HG03159 (cell line): Measurements from ENCODE around the gene ZNF70.

Experiments used
- ATAC-seq: cut with Tn5 transposase; IDR thresholded peaks from one replicate; pipeline ENCODE4 v1.9.1; 2021; ENCODE audit warnings: mild to moderate bottlenecking, moderate library complexity; ENCODE audit not compliant: unreplicated experiment

Gene ZNF70

DNA sequence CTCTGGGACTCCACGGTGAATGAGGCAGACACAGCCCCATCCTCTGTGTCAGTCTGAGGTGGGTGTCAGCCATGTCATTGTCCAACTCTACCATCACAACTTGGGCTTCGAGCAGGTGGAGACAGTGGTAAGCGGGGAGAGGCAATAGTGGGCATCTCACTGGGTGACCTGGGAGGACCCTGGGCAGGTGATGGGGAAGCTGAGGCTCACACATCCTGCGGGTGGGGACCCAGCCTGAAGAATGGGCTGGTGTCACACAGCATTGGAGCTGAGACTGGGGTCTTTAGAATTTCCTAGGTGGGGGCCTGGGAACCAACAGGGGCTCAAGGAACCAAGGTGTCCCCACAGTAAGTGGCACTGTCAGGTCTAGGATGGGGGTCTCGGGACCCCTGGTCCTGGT lies 28.8 kb upstream of the ZNF70 start:
- ATAC-seq = no peak

DNA sequence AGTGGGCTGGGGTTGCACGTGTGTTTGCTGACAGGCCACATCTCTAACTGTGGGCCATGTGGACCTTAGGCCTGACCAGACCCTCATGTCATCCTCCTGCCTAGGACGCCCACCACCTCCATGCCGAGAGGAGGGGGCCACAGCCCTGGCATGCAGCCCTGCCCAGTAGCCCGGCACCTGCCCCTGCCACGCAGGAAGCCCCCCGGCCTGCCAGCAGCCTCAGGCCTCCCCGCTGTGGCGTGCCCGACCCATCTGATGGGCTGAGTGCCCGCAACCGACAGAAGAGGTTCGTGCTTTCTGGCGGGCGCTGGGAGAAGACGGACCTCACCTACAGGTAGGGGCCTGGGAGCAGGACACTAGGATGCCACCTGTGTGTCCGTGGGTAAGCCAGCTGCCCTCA lies 28.2 kb upstream of the ZNF70 start:
- no peak for ATAC-seq

DNA sequence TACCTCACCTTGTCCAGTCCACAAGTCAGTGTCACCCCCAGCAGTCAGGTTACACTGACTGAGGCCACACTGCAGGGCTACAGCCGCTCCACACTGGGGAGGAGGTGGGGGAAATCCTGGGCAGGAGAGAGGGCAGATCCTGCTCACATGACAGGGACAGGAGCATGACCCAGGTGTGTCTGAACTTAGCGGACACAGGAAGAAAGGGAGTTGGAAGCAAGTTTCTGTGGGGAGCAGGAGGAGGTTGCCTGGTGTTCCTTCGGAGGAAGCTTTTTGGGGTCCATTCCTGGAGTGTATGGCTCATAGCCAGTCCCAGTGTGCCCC lies 27.6 kb upstream of the ZNF70 start:
- no peak for ATAC-seq

DNA sequence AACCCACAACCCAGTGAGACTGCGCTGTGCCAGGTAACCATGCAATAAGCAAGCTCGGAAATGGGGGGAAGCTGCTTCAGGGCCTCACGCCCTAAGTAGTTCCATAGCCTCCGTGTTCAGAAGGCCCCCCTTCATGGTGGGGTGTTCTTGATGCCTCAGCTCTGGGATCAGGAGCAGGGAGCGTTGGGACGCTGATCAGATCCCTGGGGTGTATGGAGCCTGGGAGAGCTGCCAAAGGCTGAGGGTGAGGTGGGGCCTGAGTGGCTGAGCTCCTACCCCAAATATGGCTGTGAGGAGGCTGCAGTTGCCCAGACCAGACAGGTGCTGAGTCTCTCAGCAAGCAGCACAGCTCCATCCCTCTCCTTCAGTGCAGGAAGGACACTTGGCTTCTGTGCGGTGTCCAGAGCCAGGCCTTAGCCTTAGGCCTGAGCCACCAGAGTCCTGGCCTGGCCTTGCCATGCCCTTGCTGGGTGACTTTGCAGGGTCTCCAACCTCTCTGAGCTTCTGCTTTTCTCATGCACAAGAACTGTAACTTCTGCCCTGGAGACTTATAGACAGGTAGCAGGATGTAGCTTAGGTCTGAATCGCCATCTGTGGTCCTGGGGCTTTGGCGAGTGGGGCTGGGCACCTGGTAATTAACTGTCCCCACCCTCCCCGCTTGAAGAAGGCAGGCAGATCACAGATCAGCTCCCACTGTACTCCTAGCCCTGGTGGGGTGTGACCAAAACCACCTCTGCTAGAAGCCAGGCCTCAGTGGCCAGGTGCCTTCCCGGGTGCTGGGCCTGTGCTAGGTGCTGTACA lies 27.1 kb upstream of the ZNF70 start:
- no peak for ATAC-seq

DNA sequence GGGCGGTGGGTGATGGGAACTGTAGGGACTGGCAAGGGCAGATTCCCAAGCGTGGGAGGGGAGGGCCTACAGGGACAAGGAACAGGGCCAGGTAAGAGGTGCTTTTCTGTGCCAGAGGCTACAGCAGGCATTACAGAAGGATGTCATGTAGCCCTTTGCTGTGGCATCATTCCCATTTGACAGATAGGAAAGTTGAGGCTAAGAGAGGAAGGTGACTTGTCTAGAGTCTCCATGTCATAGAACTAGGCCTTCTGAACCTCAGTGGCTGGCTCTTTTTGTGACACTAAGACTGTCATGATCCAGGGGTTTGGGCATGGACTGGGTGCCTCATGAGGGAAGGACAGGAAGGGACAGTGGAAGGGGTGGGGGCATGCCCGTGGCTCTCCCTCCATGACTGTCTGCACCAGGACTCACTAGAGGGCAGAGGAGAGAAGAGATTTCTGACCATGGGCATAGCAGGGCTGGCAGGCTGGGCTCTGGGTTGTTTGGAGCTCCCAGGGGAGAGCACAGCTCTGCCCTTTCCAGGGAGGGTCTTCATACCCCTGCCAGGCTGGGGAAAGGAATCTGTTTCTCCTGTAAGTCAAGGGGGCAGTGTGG lies 25.0 kb upstream of the ZNF70 start:
- ATAC-seq = no peak

DNA sequence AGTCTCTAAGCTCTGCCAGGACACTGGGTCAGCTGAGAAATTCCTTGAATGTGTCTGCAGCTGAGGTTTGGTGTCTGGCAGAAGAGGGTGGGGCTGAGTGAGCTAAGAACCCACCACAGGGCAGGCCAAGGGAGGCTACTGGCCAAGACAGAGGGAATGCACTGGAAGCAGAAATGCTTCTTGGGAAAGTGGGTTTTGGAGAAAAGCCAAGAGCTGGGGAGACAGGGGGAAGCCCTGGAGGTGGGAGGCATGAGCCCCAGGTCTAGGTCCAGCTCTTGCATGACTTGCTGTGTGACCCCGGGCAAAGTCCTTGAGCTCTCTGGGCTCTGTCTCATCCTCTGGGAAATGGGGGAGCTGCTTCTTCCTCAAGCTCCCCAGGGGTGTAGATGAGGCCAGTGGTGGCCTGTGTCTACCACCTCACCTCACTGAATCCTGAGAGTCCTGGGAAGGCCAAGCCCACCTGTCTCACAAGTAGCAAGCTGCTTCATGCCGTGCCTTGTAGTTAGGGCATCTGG lies 24.1 kb upstream of the ZNF70 start:
- no peak for ATAC-seq

DNA sequence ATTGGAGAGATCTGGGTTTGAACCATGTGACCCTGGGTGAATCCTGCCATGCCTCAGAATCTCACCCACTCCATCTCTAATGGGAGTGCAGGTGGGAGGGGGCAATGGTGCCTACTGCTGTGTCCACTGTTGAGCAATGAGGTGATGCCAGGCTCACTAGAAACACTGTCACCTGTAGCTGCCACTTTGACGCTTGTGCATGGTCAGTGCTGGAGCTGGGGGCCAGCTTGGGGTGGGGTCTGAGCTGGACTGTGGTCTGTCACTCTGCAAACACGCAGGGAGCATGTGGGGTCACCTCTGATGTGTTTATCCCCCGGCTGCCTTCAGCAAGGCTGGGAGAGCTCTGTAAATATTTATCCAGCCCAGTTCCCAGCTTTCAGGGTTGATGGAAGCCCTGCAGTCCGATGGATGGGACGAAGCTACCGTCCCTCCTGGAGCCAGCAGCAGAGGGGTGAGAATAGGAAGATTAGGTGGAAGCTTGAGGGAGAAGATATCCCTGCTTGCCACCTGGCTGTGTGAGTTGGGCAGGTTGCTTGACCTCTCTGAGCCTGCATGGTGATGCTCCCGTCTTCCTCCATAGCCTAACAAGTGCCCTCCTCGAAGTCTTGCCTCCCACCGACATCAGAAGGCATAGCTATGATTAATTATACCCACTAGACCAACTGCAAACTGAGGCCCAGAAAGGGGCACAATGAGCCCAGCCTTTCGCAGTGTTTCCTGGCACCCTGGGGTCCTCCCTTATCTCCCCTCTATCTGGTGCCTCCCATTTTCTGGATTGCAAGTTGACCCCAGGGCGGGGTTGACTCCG lies 23.4 kb upstream of the ZNF70 start:
- no peak for ATAC-seq

DNA sequence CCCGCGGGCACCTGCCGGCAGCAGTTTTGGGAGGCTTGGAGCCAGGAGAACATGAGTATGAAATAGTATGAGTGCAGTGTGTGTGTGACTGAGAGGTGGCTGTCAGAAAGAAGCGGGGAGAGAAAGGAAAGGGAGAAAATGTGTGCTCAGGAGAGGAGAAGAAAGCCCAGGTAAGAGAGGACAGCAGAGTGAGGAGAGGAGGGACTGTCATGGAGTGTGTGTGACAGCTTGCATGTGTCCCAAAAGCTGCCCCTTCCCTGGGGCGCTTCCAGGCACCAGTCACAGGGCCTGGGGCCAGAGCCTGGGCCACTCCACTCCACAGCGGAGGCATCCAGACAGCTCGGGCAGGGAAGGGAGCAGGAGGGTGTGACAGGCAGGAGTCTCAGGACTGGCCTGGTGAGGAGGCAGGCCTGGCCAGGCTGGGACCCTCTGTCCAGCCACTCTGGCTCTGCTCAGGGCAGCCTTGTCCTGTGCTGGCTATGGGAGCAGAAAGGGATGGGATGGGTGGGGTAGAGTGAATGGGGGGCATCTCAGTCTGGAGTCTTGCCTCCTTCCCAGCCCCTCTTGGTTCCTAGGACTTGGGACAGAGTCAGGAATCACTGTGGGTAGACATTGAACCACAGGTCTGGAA lies 22.7 kb upstream of the ZNF70 start:
- ATAC-seq = no peak

DNA sequence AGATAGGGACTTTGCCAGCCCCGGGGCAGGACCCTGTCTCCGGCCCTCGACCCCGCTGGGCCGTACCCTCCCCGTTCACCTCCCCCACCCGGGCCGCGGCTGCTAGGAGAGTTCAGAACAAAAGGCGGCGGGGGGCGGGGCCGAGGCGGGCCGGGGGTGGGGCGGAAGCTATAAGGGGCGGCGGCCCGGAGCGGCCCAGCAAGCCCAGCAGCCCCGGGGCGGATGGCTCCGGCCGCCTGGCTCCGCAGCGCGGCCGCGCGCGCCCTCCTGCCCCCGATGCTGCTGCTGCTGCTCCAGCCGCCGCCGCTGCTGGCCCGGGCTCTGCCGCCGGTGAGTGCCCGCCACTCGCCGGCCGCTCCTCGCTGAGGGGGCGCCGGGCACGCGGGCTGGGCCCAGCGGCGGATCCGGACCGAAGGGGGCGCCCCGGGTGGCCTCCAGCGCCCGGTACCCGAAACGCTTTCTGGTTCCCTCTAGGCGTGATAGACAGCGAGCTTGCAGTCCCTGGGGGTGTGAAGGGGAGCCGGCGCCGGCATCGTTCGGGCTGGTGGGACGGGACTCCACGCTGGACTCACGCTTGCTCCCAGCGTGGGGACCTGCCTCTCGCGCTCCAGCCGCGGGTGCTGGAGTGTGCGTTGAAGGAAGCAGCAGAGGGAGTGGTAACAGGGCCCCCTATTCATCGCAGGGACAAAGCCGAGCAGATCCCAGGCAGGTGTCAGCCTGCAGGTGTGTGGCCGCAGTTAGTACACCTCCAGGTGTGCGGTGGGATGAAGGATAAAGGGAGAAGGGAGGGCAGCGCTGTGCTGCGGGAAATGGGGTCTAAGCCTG lies 21.9 kb upstream of the ZNF70 start, which contains the start of gene MMP11:
MMP11 (plus strand) TSS at position 201 of the 825 bp plus-strand sequence; CDS start at position 223, 22 bp downstream.
- ATAC-seq = no peak

DNA sequence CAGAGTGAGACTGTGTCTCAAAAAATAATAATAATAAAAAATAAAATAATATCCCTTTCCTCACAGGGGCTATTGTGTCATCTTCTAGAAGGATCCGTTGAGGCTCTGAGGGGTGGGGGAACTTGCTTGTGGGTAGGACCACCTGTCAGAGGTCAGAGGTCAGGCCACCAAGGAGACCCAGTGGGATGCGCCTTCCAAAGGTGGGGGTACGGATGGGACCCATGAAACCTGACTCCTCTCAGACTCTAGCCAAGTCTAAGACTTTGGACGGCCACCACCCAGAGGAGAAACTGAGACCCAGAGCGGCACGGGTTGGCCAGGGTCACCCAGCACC lies 21.4 kb upstream of the ZNF70 start:
- no peak for ATAC-seq

DNA sequence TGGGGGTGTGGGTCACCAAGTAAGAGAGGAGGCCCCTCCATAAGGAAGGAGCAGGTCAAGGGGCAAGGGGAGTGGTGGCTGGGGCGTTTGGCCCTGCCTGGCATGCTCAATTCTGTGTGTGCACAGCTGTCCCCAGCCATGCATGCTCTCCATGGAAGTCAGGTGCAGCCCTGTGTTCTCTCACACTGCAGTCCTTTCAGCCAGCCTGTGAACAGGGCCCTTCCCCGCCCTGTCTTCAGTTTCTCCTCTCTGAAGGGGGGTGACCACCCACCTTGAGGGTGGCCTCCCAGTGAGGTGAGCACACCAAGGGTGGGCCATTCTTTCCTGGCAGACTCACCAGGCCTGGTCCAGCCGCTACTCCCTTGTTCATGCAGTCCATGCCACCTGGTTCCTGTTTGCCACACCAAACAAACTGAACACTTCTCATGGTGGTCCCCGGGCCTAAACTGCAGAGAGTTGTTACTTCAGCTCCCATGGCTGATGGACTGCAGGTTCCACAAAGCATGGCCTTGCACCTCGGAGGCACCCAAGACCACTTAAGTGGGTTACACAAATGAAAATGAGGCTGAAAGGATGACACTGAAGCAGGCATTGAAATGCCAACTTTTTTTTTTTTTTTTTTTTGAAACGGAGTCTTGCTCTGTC lies 18.5 kb upstream of the ZNF70 start:
- no peak for ATAC-seq

DNA sequence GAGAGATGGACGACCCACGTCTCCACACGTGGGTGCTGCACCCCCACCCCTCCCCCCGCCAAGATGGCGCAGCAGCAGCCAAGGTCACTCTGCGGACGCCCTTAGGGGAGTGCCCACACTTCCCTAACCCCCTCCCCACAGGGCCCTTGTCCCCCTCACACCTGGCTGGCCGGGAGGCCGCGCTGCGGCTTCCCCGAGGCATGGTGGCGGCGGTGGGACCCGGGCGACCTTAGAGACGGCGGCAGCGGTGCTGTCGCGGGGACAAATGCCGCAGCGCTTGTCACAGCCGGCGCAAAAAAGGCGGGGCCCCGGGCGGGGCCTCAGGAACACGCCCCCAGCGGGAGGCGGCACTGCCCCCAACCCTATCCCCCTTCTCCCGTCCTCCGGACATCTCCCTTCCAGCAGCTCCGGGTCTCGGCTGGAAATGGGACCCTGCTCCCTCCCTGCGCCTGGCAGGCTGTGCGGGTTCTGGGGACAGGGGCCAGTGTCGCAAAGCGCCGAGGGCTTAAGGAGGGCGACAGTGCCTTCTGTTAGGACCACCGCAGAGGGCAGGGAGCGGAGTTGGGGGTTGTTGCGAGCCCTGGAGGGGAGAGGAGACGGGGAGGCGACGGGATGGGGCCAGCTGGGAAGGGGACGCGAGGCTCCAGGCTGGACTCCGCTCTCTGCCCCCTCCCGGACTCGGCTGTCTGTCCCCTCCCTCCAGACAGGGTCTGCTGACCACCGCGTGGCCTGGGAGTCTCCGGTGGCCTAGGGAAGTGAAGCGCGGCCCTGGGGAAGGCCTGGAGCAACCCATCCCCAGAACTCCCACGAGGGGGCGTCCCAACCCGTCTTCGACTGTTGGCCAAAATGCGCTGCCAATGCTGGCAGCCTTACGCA lies 17.0 kb upstream of the ZNF70 start, which contains the start of gene CHCHD10:
CHCHD10 (minus strand) TSS at position 300 of the 876 bp plus-strand sequence; CDS start at position 202, 98 bp downstream.
- ATAC-seq = peak; percentile 56

DNA sequence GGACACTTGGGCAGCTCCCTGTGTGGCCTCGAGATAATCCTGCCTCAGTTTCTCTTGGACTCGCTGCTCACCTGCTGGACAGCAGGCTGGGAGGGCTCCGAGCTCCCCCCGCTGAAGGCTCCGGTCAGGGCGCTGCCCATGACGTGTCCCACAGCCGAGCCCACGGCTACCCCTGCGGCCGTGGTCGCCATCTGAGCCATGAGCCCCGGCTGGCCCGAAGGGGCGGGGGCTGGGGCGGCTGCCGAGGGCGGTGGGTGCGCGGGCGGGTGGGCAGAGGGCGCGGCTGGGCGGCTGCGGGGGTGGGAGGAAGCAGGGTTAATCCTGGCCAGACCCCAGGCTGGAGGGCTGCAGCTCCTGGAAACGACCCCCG lies 16.4 kb upstream of the ZNF70 start:
- no peak for ATAC-seq

DNA sequence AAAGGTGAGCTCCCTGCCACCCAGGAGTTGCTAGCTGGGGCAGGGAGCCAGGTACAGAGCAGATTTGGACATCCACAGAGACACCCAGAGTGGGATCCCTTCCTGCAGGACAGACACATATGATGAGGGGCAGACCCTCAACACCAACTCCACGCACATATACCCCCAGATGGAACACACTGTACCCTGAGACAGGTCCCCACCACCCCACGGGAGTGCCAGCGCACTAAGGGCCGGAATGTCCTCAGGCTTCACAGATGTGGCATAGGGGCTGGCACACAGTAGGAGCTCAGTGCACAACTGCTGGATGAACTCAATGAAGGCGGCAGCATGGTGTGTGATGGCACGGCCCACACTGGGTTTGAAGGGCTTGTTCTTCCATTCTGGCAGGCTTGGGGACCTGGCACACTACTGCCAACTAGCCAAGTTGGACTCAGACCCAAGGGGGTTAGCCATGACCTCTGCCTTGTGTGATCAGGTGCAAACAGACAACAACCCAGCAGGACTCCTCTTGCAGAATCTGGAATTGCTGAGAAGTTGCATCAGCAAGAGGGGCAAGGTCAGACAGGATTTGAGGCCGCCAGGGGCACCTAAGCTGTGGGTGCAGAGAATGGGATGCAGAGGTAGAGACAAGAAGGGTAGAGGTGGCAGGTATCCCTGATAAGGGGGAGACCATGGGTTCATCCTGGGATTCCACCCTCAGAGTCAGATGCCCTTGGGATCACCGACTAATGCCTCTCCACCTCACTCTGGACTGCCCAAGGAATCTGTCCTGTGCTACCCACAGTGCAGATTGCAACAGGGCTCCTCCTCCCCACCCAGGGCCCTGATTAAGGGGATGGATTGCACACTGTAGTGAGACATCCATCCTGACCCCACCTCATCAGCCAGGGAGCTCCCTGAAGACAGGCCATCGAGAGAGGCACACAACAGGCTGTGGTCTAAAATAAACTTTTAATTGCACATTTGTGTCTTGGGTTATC lies 14.3 kb upstream of the ZNF70 start:
- no peak for ATAC-seq

DNA sequence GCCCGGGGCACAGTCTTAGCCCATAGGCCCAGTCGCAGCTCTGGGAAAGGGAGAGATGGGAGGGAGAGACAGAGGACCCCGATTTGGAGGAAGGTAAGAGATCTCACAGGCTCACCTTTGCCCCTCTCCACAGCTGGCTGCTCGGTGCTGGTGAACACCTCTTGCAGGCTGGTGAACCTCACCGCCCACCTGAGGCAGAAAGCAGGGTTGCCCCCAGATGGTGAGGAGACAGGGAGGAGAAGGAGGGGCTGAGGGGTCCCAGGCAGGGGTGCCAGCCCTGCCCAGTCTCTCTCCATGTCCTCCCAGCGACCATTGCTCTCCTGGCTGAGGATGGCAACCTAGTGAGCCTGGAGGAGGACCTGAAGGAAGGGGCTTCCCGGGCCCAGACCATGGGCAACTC lies 13.0 kb upstream of the ZNF70 start:
- ATAC-seq = no peak

DNA sequence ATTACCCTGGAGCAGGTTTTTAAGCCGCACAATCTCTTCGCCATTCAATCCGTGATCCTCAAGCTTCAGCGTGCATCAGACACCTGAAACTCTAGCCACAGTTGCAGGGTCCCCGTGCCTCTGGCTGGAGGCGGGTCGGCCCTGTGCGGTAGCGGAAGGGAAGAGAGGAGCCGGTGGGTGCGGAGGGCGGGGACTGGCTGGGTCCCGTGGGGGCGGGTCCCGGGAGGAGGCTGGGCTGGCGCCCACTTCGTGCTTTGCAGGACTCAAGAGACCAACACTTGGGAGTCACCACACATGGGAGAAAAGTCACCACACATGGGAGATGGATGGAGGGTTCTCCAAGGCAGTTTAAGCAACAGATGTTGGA lies 12.7 kb upstream of the ZNF70 start:
- no peak for ATAC-seq

DNA sequence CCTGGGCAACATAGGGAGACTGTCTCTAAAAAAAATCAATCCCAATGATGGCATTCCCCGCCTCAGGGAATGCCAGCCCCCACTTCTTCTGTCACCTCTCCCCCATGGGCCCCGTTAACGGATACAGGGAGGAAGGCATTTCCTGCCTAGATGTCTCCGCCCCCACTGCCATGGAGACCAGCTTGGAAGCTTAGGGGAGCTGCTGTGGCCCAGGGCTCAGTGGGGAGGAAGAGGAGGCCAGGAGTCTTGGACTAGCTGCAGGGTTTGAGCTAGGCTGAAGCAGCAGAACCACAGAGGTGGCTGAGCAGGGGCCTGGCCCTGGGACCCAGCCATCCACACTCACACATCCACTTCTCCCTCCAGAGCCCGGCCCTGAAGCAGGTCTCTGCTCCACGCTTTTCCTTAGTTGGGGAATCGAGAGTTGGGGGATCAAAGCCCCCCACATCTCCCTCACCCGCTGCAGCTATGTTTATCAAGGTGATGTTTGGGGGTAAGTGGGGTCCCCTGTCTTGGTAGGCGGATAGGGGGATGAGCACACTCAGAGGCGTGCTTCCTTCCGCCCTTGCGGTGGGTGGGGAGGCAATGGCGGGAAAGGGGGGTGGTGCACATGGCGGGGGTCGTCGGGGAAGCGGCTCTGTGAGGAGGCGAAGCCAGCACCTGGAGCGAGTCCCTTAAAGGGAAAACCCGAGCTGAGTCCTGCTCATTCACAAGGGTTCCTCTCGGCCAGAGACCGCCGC lies 12.1 kb upstream of the ZNF70 start, which contains the start of gene C22orf15:
C22orf15 (plus strand) TSS at position 149 of the 737 bp plus-strand sequence; CDS start at position 466, 317 bp downstream.
- ATAC-seq = no peak
